Tibial artery (tissue), 4 donors: ENCODE data around the gene FRMD4A.

Source experiments
- DNase-seq, 2 donors: peaks; one replicate each; pipeline ENCODE4 v3.0.0-alpha.2; 2019
- H3K27ac ChIP-seq, 2 donors: fragments of 200-600 bp; sonication (generic) in 1 of 2; 1 replicate in 1 of 2; 2 replicates in 1 of 2; pipeline ENCODE4 v1.5.1; 2018 to 2019; ENCODE audit warnings: mild to moderate bottlenecking in 1 of 2
- H3K27me3 ChIP-seq, 2 donors: fragments of 200-600 bp; sonication (generic) in 1 of 2; one replicate each; pipeline versions ENCODE4 v1.5.1 to v1.6.0; 2016 to 2019
- H3K36me3 ChIP-seq, 3 donors: fragments of 200-600 bp; sonication (generic) in 2 of 3; one replicate each; pipeline ENCODE4 v1.5.1; 2016 to 2019; ENCODE audit warnings: mild to moderate bottlenecking in 2 of 3
- H3K4me1 ChIP-seq, 4 donors: fragments of 200-600 bp; sonication (generic) in 2 of 4; 1 replicate in 3 of 4; 2 replicates in 1 of 4; pipeline ENCODE4 v1.5.1; 2016 to 2019
- H3K4me3 ChIP-seq, 2 donors: fragments of 200-600 bp; sonication (generic) in 1 of 2; 1 replicate in 1 of 2; 2 replicates in 1 of 2; pipeline ENCODE4 v1.5.1; 2018 to 2019; ENCODE audit warnings: mild to moderate bottlenecking in 2 of 2
- H3K9me3 ChIP-seq, 3 donors: fragments of 200-600 bp; sonication (generic) in 1 of 3; one replicate each; pipeline ENCODE4 v1.5.1; 2016 to 2019
- intact Hi-C: fragments of 100-400 bp; cut with DNase I; formaldehyde crosslinking; loops from one replicate; pipeline ENCODE4 v1.15.0; 2023; ENCODE audit warnings: low total_unique reads
- TF ChIP-seq, protein P1 (sequence below), 2 experiments: fragments of 200-600 bp in 1 of 2; fragments of 450-650 bp in 1 of 2; IDR thresholded peaks; one replicate each; pipeline ENCODE4 v1.5.1; 2017 to 2019; ENCODE audit warnings: antibody characterized with exemption in 2 of 2, mild to moderate bottlenecking in 1 of 2, moderate library complexity in 1 of 2

Gene FRMD4A

DNA sequence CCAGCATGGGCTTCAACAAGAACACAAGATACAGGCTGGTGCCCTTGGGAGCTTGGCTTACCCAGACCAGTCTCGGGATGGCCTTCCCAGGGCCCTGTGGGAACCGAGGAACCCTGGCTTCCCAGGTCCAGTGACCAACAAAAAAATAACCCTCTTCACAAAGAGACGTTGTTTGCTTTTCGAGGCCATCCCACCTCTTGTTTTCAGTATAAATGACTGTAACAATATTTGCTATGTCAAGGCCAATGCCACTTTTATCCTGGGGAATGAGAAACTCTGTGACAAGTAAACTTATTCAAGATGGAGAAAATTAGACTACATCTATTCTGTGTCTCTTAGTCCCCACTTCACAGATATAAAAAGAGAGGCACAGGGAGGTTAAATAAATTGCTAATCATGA, 605.1 kb downstream of the FRMD4A start:
- intact Hi-C loops: no loop called here
- DNase-seq: no peak
- H3K36me3 ChIP-seq: peaks cover 0 to 31% (median 25%) of the 10 kb centered on the region in 3 donors
- peaks cover 0 to 12% (median 0%) of the 10 kb centered on the region in 4 donors for H3K4me1 ChIP-seq
- TF ChIP-seq, protein P1, sequence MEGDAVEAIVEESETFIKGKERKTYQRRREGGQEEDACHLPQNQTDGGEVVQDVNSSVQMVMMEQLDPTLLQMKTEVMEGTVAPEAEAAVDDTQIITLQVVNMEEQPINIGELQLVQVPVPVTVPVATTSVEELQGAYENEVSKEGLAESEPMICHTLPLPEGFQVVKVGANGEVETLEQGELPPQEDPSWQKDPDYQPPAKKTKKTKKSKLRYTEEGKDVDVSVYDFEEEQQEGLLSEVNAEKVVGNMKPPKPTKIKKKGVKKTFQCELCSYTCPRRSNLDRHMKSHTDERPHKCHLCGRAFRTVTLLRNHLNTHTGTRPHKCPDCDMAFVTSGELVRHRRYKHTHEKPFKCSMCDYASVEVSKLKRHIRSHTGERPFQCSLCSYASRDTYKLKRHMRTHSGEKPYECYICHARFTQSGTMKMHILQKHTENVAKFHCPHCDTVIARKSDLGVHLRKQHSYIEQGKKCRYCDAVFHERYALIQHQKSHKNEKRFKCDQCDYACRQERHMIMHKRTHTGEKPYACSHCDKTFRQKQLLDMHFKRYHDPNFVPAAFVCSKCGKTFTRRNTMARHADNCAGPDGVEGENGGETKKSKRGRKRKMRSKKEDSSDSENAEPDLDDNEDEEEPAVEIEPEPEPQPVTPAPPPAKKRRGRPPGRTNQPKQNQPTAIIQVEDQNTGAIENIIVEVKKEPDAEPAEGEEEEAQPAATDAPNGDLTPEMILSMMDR (IDR thresholded peaks at IDR 0.05): no peak
- no peak overlapping the region for H3K27ac ChIP-seq
- no peak overlapping the region for H3K4me3 ChIP-seq
- H3K9me3 ChIP-seq: no peaks in the 10 kb centered on the region
- H3K27me3 ChIP-seq: no peaks in the 10 kb centered on the region

DNA sequence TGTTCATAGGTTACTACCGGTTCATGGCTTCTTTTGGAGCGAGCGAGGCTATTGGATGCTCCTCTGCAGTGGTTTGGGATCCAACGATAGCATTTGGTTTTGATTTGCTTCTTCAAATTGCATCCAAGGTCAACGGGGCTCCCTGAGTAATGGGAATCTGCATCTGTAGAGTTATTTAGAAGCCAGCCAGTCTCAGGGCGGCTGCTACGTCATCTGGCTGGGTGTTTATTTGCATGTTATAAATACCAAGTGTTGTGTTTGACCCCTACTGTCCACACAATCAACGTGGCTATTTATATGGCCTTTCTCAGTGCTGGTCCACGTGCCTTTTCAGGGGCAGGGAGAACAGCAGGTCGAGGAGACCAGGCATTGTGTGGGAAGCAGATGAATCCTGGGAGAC, 606.2 kb downstream of the FRMD4A start:
- H3K36me3 ChIP-seq: peaks cover 0 to 30% (median 15%) of the 10 kb centered on the region in 3 donors
- no peak overlapping the region for H3K4me3 ChIP-seq
- no peaks in the 10 kb centered on the region for H3K9me3 ChIP-seq
- H3K4me1 ChIP-seq: peaks cover 0 to 16% (median 0%) of the 10 kb centered on the region in 4 donors
- TF ChIP-seq, protein P1 (IDR thresholded peaks at IDR 0.05): no peak
- H3K27me3 ChIP-seq: no peaks in the 10 kb centered on the region
- intact Hi-C loops: no loop called here
- no peak overlapping the region for H3K27ac ChIP-seq
- no peak for DNase-seq

DNA sequence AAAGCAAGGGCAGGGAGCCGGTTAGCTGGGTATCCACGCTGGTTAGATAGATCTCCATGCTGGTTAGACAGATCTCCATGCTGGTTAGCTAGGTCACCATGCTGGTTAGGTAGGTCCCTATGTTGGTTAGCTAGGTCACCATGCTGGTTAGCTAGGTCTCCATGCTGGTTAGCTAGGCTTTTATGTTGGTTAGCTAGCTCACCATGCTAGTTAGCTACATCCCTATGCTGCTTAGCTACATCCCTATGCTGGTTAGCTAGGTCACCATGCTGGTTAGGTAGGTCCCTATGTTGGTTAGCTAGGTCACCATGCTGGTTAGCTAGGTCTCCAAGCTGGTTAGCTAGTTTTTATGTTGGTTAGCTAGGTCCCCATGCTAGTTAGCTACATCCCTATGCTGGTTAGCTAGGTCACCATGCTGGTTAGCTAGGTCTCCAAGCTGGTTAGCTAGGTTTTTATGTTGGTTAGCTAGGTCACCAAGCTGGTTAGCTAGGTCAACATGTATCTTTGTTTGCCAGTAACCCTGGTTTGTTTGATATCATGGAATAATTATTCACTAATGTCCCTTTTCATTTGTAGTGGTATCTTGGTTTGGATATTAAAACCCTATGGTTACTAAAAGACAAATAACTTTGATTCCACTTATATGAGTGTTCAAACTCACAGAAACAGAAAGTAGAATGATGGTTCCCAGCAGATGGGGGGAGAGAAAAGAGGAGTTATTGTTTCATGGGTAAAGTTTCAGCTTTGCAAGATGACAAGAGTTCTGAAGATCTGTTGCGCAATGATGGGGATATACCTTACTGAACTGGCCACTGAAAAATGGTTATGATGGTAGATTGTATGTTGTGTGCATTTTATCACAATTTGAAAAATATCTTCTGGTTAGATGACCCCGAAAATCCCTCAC, 607.7 kb downstream of the FRMD4A start:
- H3K4me3 ChIP-seq: no peak overlapping the region
- intact Hi-C loops: no loop called here
- no peak for DNase-seq
- H3K4me1 ChIP-seq: peaks cover 0 to 30% (median 10%) of the 10 kb centered on the region in 4 donors
- H3K27ac ChIP-seq: no peak overlapping the region
- H3K36me3 ChIP-seq: peaks cover 0 to 21% (median 10%) of the 10 kb centered on the region in 3 donors
- H3K9me3 ChIP-seq: no peaks in the 10 kb centered on the region
- no peaks in the 10 kb centered on the region for H3K27me3 ChIP-seq
- TF ChIP-seq, protein P1 (IDR thresholded peaks at IDR 0.05): no peak

DNA sequence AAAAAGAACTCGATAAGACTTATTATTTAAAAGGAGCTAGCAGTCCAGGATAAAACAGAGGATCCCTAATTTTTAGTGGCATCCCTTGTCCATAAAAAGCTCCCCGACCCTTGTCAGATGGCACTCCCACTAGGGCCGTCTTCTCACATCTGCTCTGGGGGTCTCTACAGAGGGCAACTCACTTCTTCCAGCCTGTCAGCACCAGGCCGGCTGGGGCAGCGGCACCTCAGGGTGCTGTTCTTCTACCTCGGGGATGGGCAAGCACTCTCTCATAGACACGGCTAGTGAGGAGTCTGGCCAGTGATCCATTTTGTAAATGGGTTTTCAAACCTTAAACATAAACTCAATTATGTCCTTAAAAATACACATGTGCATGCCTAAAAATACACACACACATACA, 609.2 kb downstream of the FRMD4A start:
- no peak for DNase-seq
- no peak overlapping the region for H3K4me3 ChIP-seq
- no peak overlapping the region for H3K27ac ChIP-seq
- peaks cover 0 to 46% (median 15%) of the 10 kb centered on the region in 4 donors for H3K4me1 ChIP-seq
- H3K27me3 ChIP-seq: no peaks in the 10 kb centered on the region
- H3K36me3 ChIP-seq: peaks cover 0 to 13% (median 3%) of the 10 kb centered on the region in 3 donors
- TF ChIP-seq, protein P1 (IDR thresholded peaks at IDR 0.05): no peak
- no peaks in the 10 kb centered on the region for H3K9me3 ChIP-seq
- intact Hi-C loops: no loop called here

DNA sequence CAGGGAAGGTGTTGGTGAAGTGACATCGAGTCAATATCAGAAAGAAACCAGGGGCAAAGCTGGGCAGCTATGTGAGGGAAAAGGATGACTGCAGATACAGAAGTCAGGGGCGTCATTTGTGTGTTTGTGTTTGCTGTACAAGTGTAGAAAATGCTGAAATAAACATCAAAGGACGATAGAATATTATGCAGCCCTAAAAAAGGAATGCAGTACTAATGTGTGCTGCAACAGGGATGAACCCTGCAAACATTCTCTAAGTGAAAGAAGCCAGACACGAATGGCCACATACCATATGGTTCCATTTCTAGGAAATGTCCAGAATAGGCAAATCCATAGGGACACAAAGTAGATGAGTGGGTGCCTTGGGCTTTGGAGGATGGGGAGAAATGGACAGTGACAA, 610.0 kb downstream of the FRMD4A start:
- no peaks in the 10 kb centered on the region for H3K9me3 ChIP-seq
- no peak overlapping the region for H3K27ac ChIP-seq
- peaks cover 0 to 13% (median 0%) of the 10 kb centered on the region in 3 donors for H3K36me3 ChIP-seq
- DNase-seq: no peak
- H3K4me3 ChIP-seq: no peak overlapping the region
- TF ChIP-seq, protein P1 (IDR thresholded peaks at IDR 0.05): no peak
- intact Hi-C loops: no loop called here
- H3K27me3 ChIP-seq: no peaks in the 10 kb centered on the region
- H3K4me1 ChIP-seq: peaks cover 0 to 51% (median 17%) of the 10 kb centered on the region in 4 donors
